Cortex of kidney (tissue), 1 donor: Measurements from ENCODE around the gene BCAS3.

Source experiments
- DNase-seq: peaks from one replicate; lab custom pipeline; 2025; lab: John Stamatoyannopoulos, UW

The BCAS3 gene

DNA sequence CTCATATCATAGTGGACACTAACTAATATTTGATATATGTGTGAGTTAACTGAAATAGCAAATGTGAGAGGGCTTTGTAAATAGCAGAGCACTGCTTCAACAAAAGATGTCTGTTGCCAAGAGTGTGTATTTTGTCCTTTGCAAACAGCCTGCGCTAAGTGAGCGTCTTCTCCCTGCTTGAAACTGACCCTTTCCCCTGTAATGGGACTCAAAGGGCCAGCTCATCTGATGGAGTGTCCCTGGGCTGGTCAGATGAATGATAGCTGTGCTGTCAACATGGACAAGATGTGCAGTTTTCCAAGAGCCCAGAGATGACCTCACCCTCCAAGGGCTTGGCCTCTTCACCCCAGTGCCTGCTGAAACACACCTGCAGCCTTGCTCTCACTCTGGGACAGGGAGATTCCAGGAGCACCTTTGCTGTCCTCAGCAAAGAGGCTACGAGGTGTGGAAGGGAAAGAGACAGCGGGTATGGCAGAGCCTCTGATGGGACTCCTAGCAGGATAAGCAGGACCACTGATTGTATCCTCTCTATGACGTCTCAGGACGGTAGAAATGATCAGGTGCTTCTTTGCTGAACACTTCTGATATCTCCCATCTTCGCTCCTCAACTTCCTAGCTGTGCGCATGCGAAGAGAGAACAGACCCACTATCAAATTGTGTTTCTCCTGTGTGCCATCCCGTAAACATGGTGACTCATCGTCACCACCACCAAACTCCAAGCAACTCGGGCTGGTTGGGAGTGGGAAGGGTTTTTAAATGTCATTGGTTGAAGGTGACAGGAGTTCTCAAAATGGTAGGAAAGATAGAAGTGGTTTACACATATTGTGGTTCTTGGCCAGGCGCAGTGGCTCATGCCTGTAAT, 686.2 kb downstream of the BCAS3 start:
- no peak for DNase-seq

DNA sequence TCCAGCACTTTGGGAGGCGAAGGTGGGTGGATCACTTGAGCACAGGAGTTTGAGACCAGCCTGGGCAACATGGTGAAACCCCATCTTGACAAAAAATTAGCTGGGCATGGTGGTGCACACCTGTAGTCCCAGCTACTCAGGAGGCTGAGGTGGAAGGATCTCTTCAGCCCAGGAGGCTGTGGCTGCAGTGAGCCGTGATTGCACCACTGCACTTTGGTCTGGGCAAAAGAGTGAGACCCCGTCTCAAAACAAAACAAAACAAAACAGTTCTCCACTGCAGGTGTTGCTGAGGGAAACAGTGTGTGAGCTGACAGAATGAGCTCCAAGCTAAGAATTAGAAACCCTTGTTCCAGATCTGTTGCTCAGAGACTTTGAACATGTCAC, 686.8 kb downstream of the BCAS3 start:
- no peak for DNase-seq

DNA sequence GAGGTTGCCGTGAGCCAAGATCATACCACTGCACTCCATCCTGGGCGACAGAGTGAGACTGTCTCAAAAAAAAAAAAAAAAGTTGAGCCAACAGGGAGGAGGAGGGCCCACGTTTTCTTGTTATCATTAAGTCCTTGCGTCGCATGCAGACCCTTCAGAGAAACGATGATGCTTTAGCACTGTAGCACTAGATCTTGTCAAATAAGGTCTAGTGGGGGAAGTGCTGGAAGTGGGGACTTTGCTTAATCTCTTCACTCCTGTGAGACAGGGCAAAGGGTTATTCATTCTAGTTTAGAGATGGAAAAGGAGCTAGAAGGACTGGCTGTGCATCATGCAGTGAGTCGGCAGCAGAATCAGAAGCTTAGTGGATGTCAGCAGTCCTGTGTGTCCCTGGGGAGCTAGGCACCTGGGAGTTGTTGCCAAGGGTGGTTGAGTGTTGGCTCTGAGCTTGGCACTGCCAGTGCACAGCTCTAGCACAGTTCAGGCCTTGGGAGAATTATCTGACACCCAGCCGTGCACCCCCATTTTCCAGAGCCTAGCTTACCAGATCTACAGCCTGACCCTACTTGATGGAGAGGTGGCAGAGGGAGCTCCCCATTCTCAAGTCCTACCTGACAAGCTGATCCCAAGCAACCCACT, 688.5 kb downstream of the BCAS3 start:
- no peak for DNase-seq

DNA sequence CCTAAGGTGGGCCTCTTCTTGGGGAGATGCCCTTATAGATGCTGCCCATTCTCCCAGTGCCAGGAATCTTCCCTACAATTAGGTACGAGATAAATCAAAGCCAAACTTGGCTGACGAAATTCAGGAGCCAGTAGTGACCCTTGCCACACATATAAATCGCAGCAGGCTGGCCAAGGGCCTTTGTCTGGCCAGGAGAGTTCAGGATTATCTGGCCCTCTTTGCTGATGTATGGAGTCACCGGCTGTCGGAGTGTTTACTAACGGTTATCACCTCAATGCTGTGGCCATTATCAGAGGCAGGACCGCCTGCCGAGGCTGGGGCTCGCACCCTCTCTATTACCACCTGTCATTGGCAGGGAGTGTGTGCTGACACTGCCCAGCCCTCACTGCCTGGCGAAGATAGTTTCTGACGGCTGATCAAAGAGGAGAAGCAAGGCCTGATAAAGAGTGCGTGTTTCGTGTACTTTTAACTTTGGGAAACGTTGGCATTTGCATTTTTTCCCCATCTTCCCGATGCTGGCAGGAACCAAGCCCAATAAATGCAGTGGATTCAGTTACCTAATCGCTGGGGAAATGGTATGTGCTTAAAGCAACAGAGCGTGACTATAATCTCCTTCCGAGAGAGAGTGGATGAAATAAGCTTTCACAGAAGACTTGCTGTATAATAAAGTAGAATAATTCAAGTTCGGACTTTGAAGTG, 689.2 kb downstream of the BCAS3 start:
- no peak for DNase-seq

DNA sequence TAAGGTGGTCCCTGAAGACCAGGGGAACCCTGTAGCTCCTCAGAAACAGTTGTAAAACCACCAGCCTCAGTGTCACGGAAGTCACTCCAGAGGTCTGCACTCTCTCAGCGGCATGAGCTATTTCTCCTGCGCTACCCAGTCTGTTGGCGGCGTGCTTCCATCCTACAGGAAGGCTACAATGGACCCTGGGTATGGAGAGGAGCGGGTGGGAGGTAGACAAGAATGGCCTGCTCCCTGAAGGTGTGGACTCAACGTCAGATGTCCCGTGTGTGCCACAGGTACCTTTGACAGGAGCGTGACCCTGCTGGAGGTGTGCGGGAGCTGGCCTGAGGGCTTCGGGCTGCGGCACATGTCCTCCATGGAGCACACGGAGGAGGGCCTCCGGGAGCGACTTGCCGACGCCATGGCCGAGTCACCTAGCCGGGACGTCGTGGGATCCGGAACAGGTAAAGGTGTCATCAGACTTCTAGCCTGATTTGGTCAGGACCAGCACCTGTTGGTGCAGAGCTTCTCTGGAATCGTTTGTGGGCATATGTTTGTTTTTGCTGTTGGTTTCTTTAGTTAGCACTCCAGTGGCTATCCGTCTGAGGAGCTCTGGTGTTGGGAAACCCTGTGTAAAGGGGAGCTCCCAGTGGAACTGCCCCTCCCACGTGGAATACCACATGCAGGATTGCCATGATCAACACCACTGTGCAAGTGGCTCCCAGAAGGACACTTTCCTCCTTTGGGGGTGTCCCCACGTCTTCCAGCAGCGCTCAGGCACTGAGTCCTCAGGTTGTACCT, 690.6 kb downstream of the BCAS3 start:
- no peak for DNase-seq

DNA sequence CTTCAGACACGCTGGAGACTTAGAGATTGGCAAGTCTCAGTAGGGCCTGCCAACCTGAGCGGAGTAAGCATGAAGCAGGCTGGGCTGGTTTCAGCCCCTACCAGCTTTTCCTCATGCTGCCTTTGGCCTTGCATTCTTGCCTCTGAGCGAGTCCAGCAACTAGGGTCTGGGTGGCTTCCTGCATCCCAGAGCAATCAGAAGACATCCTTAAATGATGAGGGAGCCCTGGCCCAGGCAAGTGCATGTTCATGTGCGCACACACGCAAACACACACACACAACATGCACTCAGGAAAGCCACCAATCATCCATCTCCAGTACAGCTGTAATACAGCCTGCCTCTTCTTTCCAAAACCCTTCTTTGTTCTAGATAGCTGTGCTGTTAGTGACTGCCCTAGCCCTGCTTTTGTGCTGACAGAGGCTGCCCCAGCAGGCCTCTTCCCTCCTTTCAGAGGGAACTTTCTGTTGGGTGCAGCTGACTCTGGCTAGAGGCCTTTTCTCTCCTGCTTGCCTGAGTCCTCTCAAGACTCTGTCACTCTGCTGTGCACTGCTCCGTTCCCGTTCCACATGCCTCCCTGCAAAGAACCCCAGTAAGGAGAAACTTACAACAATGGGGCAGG, 691.3 kb downstream of the BCAS3 start:
- no peak for DNase-seq

DNA sequence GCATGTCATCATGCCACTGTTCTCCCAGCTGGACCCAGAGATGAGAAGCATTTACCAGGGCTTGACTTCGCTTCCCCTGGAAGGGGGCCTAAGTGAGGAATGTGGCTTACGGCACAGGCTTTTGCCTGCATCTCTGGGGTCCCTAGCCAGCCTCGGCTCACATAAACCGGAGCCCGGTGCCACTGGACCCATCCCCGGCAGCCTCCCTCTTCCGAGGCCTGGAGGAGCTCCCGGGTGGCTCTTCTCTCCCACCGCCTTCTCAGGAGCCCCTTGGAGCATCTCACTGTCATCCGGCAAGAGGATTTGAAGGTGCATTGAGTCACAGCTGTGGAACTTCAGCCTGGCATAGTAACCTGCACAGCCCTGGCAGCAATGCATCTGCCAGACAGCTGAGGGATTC, 692.1 kb downstream of the BCAS3 start:
- no peak for DNase-seq

DNA sequence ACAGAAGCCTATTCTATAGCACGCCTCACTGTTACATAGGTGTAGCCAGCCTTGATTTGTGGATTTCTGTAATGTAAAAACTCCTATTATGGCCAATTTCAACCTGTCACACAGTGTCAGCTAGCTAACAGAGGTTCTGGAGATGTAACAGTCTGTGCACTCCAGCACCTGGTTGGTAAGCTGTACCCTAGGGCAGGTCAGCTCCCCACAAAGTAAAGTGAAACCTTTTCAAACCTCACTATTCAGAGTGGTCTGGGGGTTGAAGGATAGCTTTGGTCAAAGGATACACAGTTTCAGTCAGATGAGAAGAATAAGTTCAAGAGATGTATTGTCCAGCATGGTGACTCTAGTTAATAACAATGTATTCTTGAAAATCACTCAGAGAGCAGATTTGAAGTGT, 693.5 kb downstream of the BCAS3 start:
- no peak for DNase-seq

DNA sequence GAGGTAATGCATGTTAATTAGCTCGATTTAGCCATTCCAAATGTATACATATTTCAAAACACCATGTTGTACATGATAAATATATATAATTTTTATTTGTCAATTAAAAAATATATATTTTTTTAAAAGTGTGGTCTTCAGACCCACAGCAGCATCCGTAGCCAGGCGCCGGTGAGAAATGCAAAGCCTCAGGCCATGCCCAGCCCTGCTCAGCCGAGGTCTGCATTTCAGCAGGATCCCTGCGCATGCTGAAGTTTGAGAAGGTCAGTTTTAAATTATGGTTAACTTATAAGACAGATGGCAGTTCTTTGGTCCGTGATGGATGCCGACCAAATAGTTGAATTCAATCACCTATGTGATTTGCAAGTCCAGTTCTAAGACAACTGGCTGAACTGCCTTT, 694.0 kb downstream of the BCAS3 start:
- no peak for DNase-seq

DNA sequence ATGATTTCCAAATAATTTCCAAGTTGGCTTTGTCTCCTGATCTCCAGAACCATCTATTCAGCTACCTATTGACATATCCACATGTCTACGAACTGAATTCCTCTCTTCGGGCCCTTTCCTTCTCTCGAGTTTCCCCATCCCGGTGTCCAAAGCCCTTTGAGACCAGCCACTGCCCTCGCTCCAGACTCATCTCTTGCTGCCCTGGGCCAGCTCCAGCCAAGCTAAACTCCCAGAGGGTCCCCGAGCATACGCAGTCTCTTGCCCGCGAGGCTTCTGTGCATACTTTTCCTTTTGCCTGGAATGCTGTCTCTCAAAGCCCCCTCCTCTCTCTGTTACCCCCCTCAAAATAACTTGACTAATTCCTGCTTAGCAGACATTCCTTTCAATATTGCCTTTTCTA, 694.8 kb downstream of the BCAS3 start:
- no peak for DNase-seq

DNA sequence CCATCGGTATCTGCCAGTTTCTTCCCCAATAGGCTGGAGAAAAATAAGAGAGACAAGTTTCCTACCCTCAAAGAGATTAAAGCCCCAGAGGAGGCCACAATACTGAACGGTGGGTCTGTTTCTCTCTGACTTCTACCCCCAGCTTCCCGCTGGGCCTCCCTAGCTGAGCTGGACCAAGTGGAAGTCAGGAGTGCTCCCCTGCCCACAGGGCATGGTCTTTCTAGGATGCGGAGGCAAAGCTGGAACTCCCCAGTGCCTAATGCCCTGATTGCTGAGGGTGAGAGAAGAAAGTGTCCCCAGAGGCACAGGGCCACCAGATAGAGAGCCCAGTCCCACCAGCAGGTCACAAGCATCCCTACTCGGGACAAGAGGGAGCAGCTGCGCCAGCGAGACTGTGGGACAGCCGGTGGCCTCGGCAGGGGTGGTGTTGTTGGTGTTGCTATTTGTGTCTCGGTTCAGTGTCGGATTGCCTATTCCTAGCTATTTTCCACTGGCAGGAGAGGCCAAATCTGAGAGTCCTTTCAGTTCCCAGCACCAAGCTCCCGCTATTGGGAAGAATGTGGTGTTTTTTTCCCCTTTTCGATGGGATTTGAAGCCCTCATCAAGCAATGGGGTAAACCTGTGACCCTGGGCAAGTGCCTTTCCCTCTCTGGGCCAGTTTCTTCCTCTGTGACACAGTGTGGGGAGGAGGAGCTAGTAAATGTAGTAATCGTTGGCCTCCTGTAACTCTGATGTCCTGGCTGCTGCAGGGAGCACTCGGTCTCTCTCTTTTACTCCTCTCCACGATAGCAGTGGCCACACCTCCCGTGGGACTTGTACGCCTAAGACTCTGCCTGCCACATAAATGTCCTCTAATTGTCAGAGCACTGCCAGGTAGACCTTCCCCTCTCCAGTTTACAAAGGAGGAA, 699.5 kb downstream of the BCAS3 start:
- no peak for DNase-seq

DNA sequence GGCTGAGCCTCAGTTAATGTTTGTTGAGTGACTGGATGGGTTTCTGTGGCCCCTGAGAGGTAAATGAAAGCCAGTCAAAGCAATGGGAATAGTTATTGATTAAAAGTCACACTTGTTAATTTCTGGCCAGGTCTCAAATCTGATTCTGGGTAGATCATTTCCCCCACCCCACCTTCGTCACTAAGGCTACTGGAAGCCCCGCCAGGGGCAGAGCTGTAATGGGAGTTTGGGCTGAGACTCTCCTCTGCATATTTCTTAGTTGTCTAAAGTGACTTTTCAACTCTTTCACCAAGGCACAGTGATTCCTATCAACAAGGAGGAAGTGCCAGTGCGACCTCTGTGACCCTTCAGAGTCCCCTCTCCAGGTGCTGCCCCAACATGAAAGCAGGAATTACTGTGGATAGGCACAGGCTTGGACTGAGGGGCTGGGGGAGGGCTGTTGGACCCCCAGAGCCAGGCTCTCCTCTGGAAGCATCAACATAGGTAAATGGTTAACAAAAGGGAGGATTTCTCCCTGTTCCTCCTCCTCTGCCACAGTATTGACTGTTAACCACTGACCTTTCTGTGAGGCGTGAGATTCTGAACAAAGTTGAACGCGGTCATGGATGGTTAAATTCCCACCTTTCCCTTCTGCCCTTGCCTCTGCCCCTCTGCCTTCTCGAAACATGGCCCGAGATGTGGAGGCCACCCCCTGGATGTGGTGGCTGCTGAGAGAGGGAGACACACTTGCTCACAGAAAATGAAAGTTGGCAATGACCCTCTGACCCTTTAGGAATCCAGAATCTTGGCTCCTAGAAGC, 701.2 kb downstream of the BCAS3 start:
- no peak for DNase-seq

DNA sequence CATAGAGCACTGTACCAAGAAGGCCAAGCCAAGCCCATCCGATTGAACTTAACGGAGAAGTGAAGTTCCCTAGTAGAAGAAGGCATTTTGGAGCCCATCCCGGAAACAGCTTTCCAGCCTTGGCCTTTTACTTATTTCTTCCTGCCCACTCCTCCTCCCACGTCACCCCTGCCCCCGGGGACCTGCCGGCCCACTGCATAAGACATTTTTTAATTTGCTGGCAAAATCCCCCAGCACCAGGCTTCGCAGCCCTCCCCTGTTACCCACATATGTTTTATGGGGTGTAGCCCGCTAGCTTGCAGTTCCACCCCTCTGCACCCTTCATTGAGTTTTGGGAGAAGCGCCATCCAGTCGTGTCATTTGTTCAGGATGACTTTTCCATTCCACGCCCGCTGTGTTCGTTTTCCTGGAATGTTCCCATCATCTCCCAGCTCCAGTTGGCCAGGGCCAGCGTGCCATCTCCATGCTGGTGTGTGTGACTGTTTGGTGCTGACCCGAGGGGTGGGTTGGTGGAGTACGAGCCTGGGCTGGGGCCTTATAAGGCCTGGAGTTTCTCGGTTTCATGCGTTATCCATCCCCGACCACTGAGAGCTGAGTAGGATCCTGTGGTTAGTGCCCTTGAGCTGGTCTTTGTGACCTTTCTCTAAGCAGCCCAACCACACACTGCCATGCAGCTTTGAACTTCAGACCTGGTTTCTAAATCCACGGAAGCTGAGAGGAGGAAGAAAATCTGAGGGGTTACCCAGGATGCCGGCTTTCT, 702.0 kb downstream of the BCAS3 start:
- no peak for DNase-seq

DNA sequence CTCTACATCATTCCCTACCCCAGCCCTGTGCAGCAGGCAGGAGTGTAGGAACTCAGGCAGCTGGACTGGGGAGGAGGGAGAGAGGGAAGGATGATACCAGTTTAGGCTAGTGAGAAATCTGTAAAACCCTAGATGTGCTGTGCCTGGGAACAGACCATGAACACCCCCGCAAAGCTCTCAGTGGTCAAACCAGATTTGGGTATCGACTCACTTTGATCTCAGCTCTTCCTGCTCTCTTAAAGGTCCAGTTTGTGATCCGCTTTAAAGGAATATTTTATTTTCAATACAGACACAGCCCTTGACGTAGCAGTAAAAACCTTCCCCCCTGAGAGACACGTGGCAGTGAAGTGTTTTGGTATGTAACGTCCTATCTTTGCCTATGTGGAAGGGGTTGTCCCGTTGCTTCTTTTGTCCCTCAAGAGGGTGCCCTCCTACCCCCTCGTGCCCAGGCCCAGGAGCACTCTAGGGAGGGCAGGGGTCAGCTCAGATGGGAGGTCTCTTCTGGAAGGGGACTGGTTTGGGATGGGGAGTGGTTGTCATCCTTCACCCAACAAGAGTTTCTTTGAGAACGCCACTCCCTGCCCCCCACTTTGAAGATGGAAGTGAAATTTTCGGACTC, 702.7 kb downstream of the BCAS3 start:
- no peak for DNase-seq

DNA sequence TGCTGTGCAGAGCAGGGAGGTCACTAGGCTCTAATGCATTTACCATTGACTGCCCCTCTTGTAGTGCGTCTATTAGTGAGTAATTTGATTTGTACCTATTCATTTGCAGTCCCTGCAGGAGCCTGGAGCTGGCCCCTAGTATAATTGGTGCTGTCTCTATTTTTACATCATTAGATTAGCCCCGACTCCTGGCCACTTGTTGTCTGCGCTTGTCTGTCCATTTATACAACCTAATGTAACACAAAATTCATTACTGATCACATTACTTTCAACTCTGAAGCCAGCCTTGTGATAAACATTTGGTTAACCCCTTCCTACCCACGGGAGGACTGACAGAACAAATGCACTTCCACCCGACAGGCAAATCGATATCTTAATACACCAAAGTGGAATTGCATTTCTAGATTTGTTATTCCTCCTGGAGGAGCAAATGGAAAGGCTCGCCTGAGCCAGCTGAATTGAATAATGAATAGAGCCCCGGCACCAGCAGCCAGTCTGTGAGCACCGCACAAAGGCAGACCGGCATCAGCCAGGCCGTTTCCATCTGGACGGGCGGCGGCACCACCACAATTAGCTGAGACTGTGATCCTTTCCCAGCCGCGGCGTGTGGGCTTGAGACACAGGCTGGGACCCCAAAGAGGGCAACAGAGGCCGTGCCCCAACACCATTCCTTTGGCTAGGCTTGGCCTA, 703.3 kb downstream of the BCAS3 start:
- no peak for DNase-seq

DNA sequence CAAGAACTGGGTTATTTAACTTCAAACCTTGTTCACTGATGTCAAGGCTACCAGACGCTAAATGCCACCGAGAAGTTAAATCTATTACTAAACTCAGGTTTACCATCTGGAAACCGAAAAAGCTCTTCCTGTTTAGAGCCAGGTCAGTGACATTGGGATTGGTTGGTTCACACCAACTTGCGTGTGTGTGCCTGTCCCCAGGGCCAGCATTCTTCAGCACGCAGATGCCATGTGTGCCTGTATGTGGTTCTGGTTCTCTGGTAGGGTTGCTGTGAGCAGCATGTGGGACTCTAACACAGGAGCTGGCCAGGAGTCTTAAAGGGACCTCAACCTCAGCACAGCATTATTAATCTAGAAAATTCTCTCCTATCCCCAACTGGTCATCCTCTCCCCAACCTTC, 703.9 kb downstream of the BCAS3 start:
- no peak for DNase-seq

DNA sequence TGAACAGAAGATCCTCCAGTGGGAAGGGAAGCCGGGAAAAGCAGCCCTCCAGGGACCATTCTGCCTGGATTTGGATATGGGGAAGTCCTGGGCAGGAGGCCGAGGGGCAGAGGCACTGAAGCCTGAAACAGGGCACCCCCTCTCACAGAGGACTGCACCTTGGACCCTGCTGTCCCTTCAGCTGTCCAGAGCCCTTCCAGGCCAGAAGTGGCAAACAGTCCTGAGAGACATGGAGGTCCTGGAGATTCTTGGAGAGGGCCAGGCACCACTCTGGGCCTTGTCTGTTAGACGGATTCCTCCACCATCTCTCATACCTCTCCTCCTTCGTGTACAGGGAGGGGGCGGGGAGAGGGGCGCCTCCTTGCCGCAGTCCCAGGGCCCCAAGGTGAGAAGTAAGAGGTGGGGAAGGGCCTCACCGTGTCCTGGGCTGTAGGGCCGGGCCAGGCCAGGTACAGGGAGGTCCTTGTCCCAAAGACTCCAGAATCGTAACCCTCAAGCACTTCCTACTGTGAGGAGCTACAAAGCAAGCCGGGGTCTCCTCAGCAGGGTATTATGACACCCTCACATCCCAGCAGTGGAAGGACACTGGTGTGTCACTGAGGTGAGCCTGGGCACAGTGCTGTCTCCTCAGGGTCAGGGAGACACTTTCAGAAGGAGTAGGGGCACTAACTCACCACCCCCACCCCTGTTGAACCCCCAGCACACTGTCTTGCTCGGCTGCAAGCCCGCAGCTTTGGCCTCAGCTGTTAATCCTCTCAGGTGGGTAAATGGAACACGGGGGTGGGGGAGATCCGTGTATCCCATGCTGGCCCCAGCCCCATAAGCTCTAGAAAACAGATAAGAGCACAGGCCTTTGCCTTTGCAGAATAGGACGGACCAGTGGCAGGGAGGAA, 705.4 kb downstream of the BCAS3 start:
- no peak for DNase-seq
